Endothelial cell of umbilical vein (primary cell): ENCODE results near the gene PRRX1. TPM values are rescaled to one million over a fixed set of nuclear protein-coding genes. Genes with fewer than 3 reads are reported as not detected.

Experiments used
- BruUV-seq: library from RNA; stranded (reverse); fragments of 400-500 nt; replicated peaks from 2 replicates; lab custom pipeline; 2021; lab: Mats Ljungman, UMichigan
- CTCF ChIA-PET: fragments of 300-600, 350-600 bp; sonication (Branson Sonifier 250); formaldehyde crosslinking; loops from one replicate; lab custom pipeline; 2021; ENCODE audit warnings: antibody characterized with exemption, inconsistent platforms; lab: Charles Lee
- POLR2A ChIA-PET: fragments of 300-600, 350-600 bp; sonication (Branson Sonifier 250); formaldehyde crosslinking; loops from one replicate; lab custom pipeline; 2021; ENCODE audit warnings: antibody characterized with exemption, inconsistent platforms; lab: Charles Lee
- DNase-seq: peaks from one replicate; pipeline ENCODE4 v3.0.0-alpha.2; 2011; ENCODE audit warnings: low read depth, low spot score
- FAIRE-seq: peaks from 2 replicates; lab custom pipeline; 2011; peaks lifted over from hg19 to GRCh38; lab: Jason Lieb, UNC
- H2AFZ ChIP-seq: 2 replicates; pipeline ENCODE4 v1.6.0; 2012; ENCODE audit warnings: low read depth, low read length, control low read depth, inconsistent platforms
- H3K27ac ChIP-seq: 2 replicates; pipeline ENCODE4 v1.5.1; 2011; ENCODE audit warnings: low read depth, mild to moderate bottlenecking, control low read depth, low read length, moderate library complexity; ENCODE audit not compliant: insufficient read depth
- H3K27me3 ChIP-seq, 2 experiments: 2 replicates each; pipeline versions ENCODE4 v1.6.0 to v1.6.1; 2011; ENCODE audit warnings: low read length in 2 of 2, mixed read lengths in 1 of 2; ENCODE audit not compliant: control insufficient read depth in 2 of 2, insufficient read depth in 2 of 2
- H3K36me3 ChIP-seq, 2 experiments: 2 replicates in 1 of 2; 3 replicates in 1 of 2; pipeline ENCODE4 v1.5.1; 2011; ENCODE audit warnings: low read length in 2 of 2, mild to moderate bottlenecking in 1 of 2, moderate library complexity in 1 of 2; ENCODE audit not compliant: control insufficient read depth in 2 of 2, insufficient read depth in 2 of 2; ENCODE audit errors: extremely low read depth in 1 of 2
- H3K4me1 ChIP-seq: 3 replicates; pipeline ENCODE4 v1.5.1; 2011; ENCODE audit warnings: mild to moderate bottlenecking, low read length; ENCODE audit not compliant: control insufficient read depth, insufficient read depth; ENCODE audit errors: extremely low read depth
- H3K4me2 ChIP-seq: 2 replicates; pipeline ENCODE4 v1.6.1; 2011; ENCODE audit warnings: low read length, control low read depth, mixed read lengths; ENCODE audit not compliant: insufficient read depth
- H3K4me3 ChIP-seq, 3 experiments: fragments of 200-600 bp in 1 of 3; sonication (generic), shearing (Covaris generic) in 1 of 3; replicated peaks in 1 of 3; 2 replicates each; pipeline ENCODE4 v1.5.1; 2011 to 2016; ENCODE audit warnings: control low read depth in 3 of 3, low read length in 3 of 3, mild to moderate bottlenecking in 2 of 3, inconsistent platforms in 1 of 3, low read depth in 1 of 3, moderate library complexity in 1 of 3; ENCODE audit not compliant: insufficient read depth in 1 of 3
- H3K79me2 ChIP-seq: 2 replicates; pipeline ENCODE4 v1.6.0; 2012; ENCODE audit warnings: low read length, inconsistent platforms; ENCODE audit not compliant: control insufficient read depth, insufficient read depth
- H3K9ac ChIP-seq: replicated peaks from 2 replicates; pipeline ENCODE3; 2011; ENCODE audit warnings: low read length, control low read depth; ENCODE audit not compliant: insufficient read depth; ENCODE audit errors: extremely low read depth
- H3K9me1 ChIP-seq: replicated peaks from 3 replicates; pipeline ENCODE4 v1.6.0; 2011; ENCODE audit warnings: mild to moderate bottlenecking, low read length; ENCODE audit not compliant: control insufficient read depth, insufficient read depth; ENCODE audit errors: extremely low read depth
- H3K9me3 ChIP-seq: replicated peaks from 2 replicates; pipeline ENCODE4 v1.5.1; 2012; ENCODE audit warnings: low read length, inconsistent platforms; ENCODE audit not compliant: control insufficient read depth, insufficient read depth
- H4K20me1 ChIP-seq: replicated peaks from 2 replicates; pipeline ENCODE3; 2011; ENCODE audit warnings: mild to moderate bottlenecking, low read length; ENCODE audit not compliant: control insufficient read depth, insufficient read depth; ENCODE audit errors: extremely low read depth
- CTCF ChIP-seq, 2 donors: IDR thresholded peaks; 1 replicate in 1 of 2; 2 replicates in 1 of 2; pipeline ENCODE4 v1.5.1; 2011; ENCODE audit warnings: low read length in 2 of 2, mild to moderate bottlenecking in 2 of 2, moderate library complexity in 2 of 2, control low read depth in 1 of 2, inconsistent platforms in 1 of 2, low read depth in 1 of 2; ENCODE audit not compliant: insufficient read depth in 1 of 2; ENCODE audit errors: extremely low read depth in 1 of 2
- EZH2 ChIP-seq: IDR thresholded peaks from 2 replicates; pipeline ENCODE4 v1.6.1; 2012; ENCODE audit warnings: borderline replicate concordance, low read depth, mild to moderate bottlenecking, moderate library complexity, low read length, inconsistent platforms; ENCODE audit not compliant: severe bottlenecking
- FOS ChIP-seq: IDR thresholded peaks from 2 replicates; pipeline ENCODE4 v1.6.1; 2011; ENCODE audit warnings: mild to moderate bottlenecking, low read length, moderate library complexity, borderline replicate concordance; ENCODE audit not compliant: insufficient read depth
- GATA2 ChIP-seq: IDR thresholded peaks from 2 replicates; pipeline ENCODE4 v1.7.0; 2011; ENCODE audit warnings: low read depth, mild to moderate bottlenecking, moderate library complexity, mixed read lengths, low read length; ENCODE audit not compliant: insufficient read length, insufficient read depth
- POLR2AphosphoS5 ChIP-seq: IDR thresholded peaks from 2 replicates; pipeline ENCODE4 v1.6.1; 2012; ENCODE audit warnings: low read depth, mild to moderate bottlenecking, control low read depth, low read length, moderate library complexity; ENCODE audit not compliant: insufficient read depth
- dilution Hi-C: fragments of 300-500 bp; cut with MboI; formaldehyde crosslinking; loops from one replicate; pipeline ENCODE4 v1.15.0; 2019; ENCODE audit warnings: low sequenced_read_pairs; ENCODE audit not compliant: extremely low pct_ligation_motif_present
- intact Hi-C: fragments of 100-400 bp; cut with micrococcal nuclease; formaldehyde crosslinking; loops from one replicate; pipeline ENCODE4 v1.10.0; 2022
- polyA plus RNA-seq, 4 experiments: library from polyadenylated mRNA; depleted of rRNA in 3 of 4; stranded (reverse) in 3 of 4; unstranded in 1 of 4; fragments of >200 nt; gene quantifications; 2 replicates each; pipeline versions ENCODE4 v1.2.1 to v1.2.3, GENCODE V29; 2011 to 2012; ENCODE audit warnings: missing spikeins in 1 of 4
- total RNA-seq: library from RNA; stranded (reverse); gene quantifications from 2 replicates; pipeline ENCODE4 v1.2.3, GENCODE V29; 2021

The PRRX1 gene
- total and polyA plus RNA-seq, 2 donors (not counting 3 experiments of a cell fraction or from before 2014, with no cell fraction given), result 0.03 TPM; not detected in 1

- CTCF ChIA-PET, result no interaction called here
- Histone ChIP-seq H2AFZ (no peak overlapping the region), H3K4me2 (no peak overlapping the region), H3K27ac (no peak overlapping the region), H3K4me1 (no peaks in the 10 kb centered on the region), H3K9me3 (no peaks in the 10 kb centered on the region), H3K27me3 (no peaks in the 10 kb centered on the region), H3K9me1 (no peaks in the 10 kb centered on the region), H3K36me3 (no peaks in the 10 kb centered on the region), H3K79me2 (no peaks in the 10 kb centered on the region), H3K4me3 (no peak overlapping the region), H4K20me1 (no peaks in the 10 kb centered on the region), H3K9ac (no peak overlapping the region)
- dilution Hi-C loops, result no loop called here
- BruUV-seq, result no TSS peak
- intact Hi-C loops, result no loop called here
- DNase-seq (no peak), FAIRE-seq (no peak)
- POLR2A ChIA-PET, result no interaction called here
- no peak for TF ChIP-seq FOS
- TF ChIP-seq EZH2, result no peak
- TF ChIP-seq POLR2AphosphoS5, result no peak
- TF ChIP-seq GATA2, result no peak
- no peak for TF ChIP-seq CTCF (IDR thresholded peaks at IDR 0.05; ENCODE audit: extremely low read depth in 1 of 2, insufficient read depth in 1 of 2, low read depth in 1 of 2, low read length in 2 of 2)
These were observed 70.7 kb downstream of the PRRX1 start for GRCh38 chr1:170734412-170735175.
